HUES48 (cell line): Measurements from ENCODE around the gene POU6F1.
"Not testable (repeated sequence)": the region's sequence is repeated elsewhere in the genome, so short reads cannot be mapped to it uniquely, and the experiment has no call there.

Experiments used
- H3K27ac ChIP-seq: one replicate; pipeline ENCODE4 v1.7.0; 2013; ENCODE audit warnings: low read depth, low read length, inconsistent platforms
- H3K27me3 ChIP-seq: 2 replicates; pipeline ENCODE4 v1.6.1; 2013; ENCODE audit warnings: mild to moderate bottlenecking, low read length; ENCODE audit not compliant: control insufficient read depth, insufficient read depth
- H3K36me3 ChIP-seq: 2 replicates; pipeline ENCODE4 v1.6.1; 2013; ENCODE audit warnings: low read length; ENCODE audit not compliant: control insufficient read depth, insufficient read depth
- H3K4me1 ChIP-seq: 2 replicates; pipeline ENCODE4 v1.6.1; 2013; ENCODE audit warnings: mild to moderate bottlenecking, low read length; ENCODE audit not compliant: control insufficient read depth, insufficient read depth
- H3K4me3 ChIP-seq: 2 replicates; pipeline ENCODE4 v1.5.1; 2013; ENCODE audit warnings: mild to moderate bottlenecking, low read depth, low read length
- H3K9ac ChIP-seq: 2 replicates; pipeline ENCODE4 v1.6.1; 2013; ENCODE audit warnings: mild to moderate bottlenecking, low read depth, low read length, moderate library complexity
- H3K9me3 ChIP-seq: 2 replicates; pipeline ENCODE4 v1.6.1; 2013; ENCODE audit warnings: low read length; ENCODE audit not compliant: control insufficient read depth, insufficient read depth

Gene POU6F1

GRCh38 chr12:51217968-51218606, at the start of gene POU6F1:
TSS of gene POU6F1 (minus strand) at chr12:51218062. CDS start at chr12:51206836, 11,226 bp downstream.
- Histone ChIP-seq H3K9me3 (no peaks in the 10 kb centered on the region), H3K36me3 (no peaks in the 10 kb centered on the region), H3K27ac (peak within 1 kb of the TSS; percentile 95), H3K9ac (peak within 1 kb of the TSS; percentile 88), H3K27me3 (no peaks in the 10 kb centered on the region), H3K4me3 (peak within 1 kb of the TSS; percentile 69), H3K4me1 (peaks cover 23% of the 10 kb centered on the region)

GRCh38 chr12:51265024-51265423, 47.2 kb upstream of the POU6F1 start:
- Histone ChIP-seq H3K9me3 (no peaks in the 10 kb centered on the region), H3K36me3 (no peaks in the 10 kb centered on the region), H3K9ac (no peak overlapping the region), H3K4me1 (no peaks in the 10 kb centered on the region; the same call in 1 of the 2 replicates), H3K27ac (no peak overlapping the region), H3K4me3 (no peak overlapping the region), H3K27me3 (peaks cover 4% of the 10 kb centered on the region; the same call in 1 of the 2 replicates)

GRCh38 chr12:51264297-51264696, 46.4 kb upstream of the POU6F1 start:
- Histone ChIP-seq H3K27me3 (peaks cover 4% of the 10 kb centered on the region; the same call in 1 of the 2 replicates), H3K27ac (no peak overlapping the region), H3K9ac (no peak overlapping the region), H3K9me3 (no peaks in the 10 kb centered on the region), H3K4me3 (no peak overlapping the region), H3K4me1 (no peaks in the 10 kb centered on the region; the same call in 1 of the 2 replicates), H3K36me3 (no peaks in the 10 kb centered on the region)

- H3K9ac ChIP-seq: no peak overlapping the region
- H3K4me3 ChIP-seq: no peak overlapping the region
- no peaks in the 10 kb centered on the region for H3K9me3 ChIP-seq
- H3K27me3 ChIP-seq: no peaks in the 10 kb centered on the region
- H3K27ac ChIP-seq: no peak overlapping the region
- H3K4me1 ChIP-seq: no peaks in the 10 kb centered on the region
- no peaks in the 10 kb centered on the region for H3K36me3 ChIP-seq
Measured at GRCh38 chr12:51263341-51263740, 45.5 kb upstream of the POU6F1 start.

- Histone ChIP-seq H3K4me3 (no peak overlapping the region), H3K4me1 (no peaks in the 10 kb centered on the region), H3K36me3 (no peaks in the 10 kb centered on the region), H3K9ac (no peak overlapping the region), H3K27me3 (no peaks in the 10 kb centered on the region), H3K27ac (no peak overlapping the region), H3K9me3 (no peaks in the 10 kb centered on the region)
Measured at GRCh38 chr12:51262758-51263177, 44.9 kb upstream of the POU6F1 start.

- not testable (repeated sequence) for H3K4me1 ChIP-seq, H3K27ac ChIP-seq, H3K36me3 ChIP-seq, H3K9ac ChIP-seq, H3K27me3 ChIP-seq, H3K4me3 ChIP-seq, H3K9me3 ChIP-seq
Measured at GRCh38 chr12:51259600-51259999, 41.7 kb upstream of the POU6F1 start.

GRCh38 chr12:51254536-51254935, 36.7 kb upstream of the POU6F1 start:
- Histone ChIP-seq H3K36me3 (no peaks in the 10 kb centered on the region), H3K4me3 (no peak overlapping the region), H3K9me3 (no peaks in the 10 kb centered on the region), H3K9ac (no peak overlapping the region), H3K27ac (no peak overlapping the region), H3K4me1 (peaks cover 4% of the 10 kb centered on the region; the same call in 1 of the 2 replicates), H3K27me3 (no peaks in the 10 kb centered on the region)

- Histone ChIP-seq H3K4me1 (peaks cover 6% of the 10 kb centered on the region), H3K9ac (no peak overlapping the region), H3K27me3 (no peaks in the 10 kb centered on the region), H3K36me3 (no peaks in the 10 kb centered on the region), H3K27ac (no peak overlapping the region), H3K4me3 (no peak overlapping the region), H3K9me3 (no peaks in the 10 kb centered on the region)
Measured at GRCh38 chr12:51253276-51253675, 35.4 kb upstream of the POU6F1 start.

GRCh38 chr12:51247523-51248206, 29.8 kb upstream of the POU6F1 start:
- no peak overlapping the region for H3K9ac ChIP-seq
- peak overlapping the region; percentile 63 for H3K27ac ChIP-seq
- peaks cover 25% of the 10 kb centered on the region for H3K4me1 ChIP-seq
- H3K36me3 ChIP-seq: peaks cover 28% of the 10 kb centered on the region
- H3K9me3 ChIP-seq: no peaks in the 10 kb centered on the region
- no peak overlapping the region for H3K4me3 ChIP-seq
- no peaks in the 10 kb centered on the region for H3K27me3 ChIP-seq

GRCh38 chr12:51246254-51246853, 28.5 kb upstream of the POU6F1 start:
- no peak overlapping the region for H3K9ac ChIP-seq
- no peaks in the 10 kb centered on the region for H3K9me3 ChIP-seq
- no peak overlapping the region for H3K27ac ChIP-seq
- peaks cover 40% of the 10 kb centered on the region for H3K36me3 ChIP-seq
- H3K4me3 ChIP-seq: no peak overlapping the region
- H3K4me1 ChIP-seq: peaks cover 23% of the 10 kb centered on the region
- H3K27me3 ChIP-seq: no peaks in the 10 kb centered on the region
